Ovary (tissue), 9 donors: ENCODE measurements around the gene DRAM1. TPM values are rescaled to one million over a fixed set of nuclear protein-coding genes. Genes with fewer than 3 reads are reported as not detected.

Experiments
- DNase-seq, 5 donors: peaks; one replicate each; pipeline ENCODE4 v3.0.0-alpha.2; 2019 to 2020
- H3K27ac ChIP-seq, 2 donors: fragments of 200-600 bp; one replicate each; pipeline versions ENCODE4 v1.5.1 to v1.8.0; 2019 to 2022
- H3K27me3 ChIP-seq: fragments of 200-600 bp; one replicate; pipeline ENCODE4 v1.8.0; 2022
- H3K36me3 ChIP-seq: fragments of 200-600 bp; sonication (generic); one replicate; pipeline ENCODE4 v1.5.1; 2019
- H3K4me1 ChIP-seq: one replicate; pipeline ENCODE4 v1.8.1; 2013; ENCODE audit warnings: mild to moderate bottlenecking, moderate library complexity; ENCODE audit not compliant: insufficient read depth
- H3K4me3 ChIP-seq: fragments of 200-600 bp; sonication (generic); one replicate; pipeline ENCODE4 v1.5.1; 2017
- H3K9me3 ChIP-seq, 2 donors: fragments of 200-600 bp in 1 of 2; sonication (generic) in 1 of 2; one replicate each; pipeline versions ENCODE4 v1.5.1 to v1.8.1; 2013 to 2019; ENCODE audit warnings: mild to moderate bottlenecking in 1 of 2, moderate library complexity in 1 of 2
- EP300 ChIP-seq: sonication (generic); formaldehyde crosslinking; IDR thresholded peaks from one replicate; pipeline ENCODE4 v1.6.1; 2017; ENCODE audit warnings: antibody characterized with exemption
- POLR2A ChIP-seq: fragments of 450-650 bp; IDR thresholded peaks from one replicate; pipeline ENCODE4 v1.6.1; 2017; ENCODE audit warnings: antibody characterized with exemption, mild to moderate bottlenecking, moderate library complexity
- WGBS, 3 donors: extraction: QIAGEN DNeasy Blood & Tissue Kit in 1 of 3; methylation state at CpG; one replicate each; pipeline versions ENCODE4 v1.1.5 to v1.1.7; 2013 to 2017; 5-methylcytosine and 5-hydroxymethylcytosine counted together
- intact Hi-C, 4 donors: fragments of 100-400 bp; cut with DNase I; formaldehyde crosslinking; loops; one replicate each; pipeline versions ENCODE4 v1.11.0 to v1.15.1; 2022 to 2023
- polyA plus RNA-seq, 2 donors: library from polyadenylated mRNA; stranded (reverse); fragments of 200-250 nt in 1 of 2; fragments of 350-450 nt in 1 of 2; fragmentation: Illumina TruSeq in 1 of 2; extraction: RNeasy Lipid Tissue Mini Kit (QIAGEN cat#74804) in 1 of 2; gene quantifications; one replicate each; pipeline ENCODE4 v1.2.3, GENCODE V29; 2013 to 2014
- total RNA-seq, 7 donors: library from RNA; depleted of rRNA in 2 of 7; stranded (reverse); fragments of >200 nt in 2 of 7; fragmentation: NEBNext Ultra II Directional in 3 of 7; extraction: Animal tissue kit (Norgen Biotek cat#: 25700) in 3 of 7; gene quantifications; one replicate each; pipeline versions ENCODE4 v1.1.0 to v1.2.4, GENCODE V29; 2016 to 2023
- TF ChIP-seq, protein P1 (sequence below), 3 donors: fragments of 450-650 bp in 2 of 3; fragments of 200-600 bp in 1 of 3; IDR thresholded peaks; one replicate each; pipeline versions ENCODE4 v1.5.1 to v1.8.0; 2016 to 2022; ENCODE audit warnings: antibody characterized with exemption in 3 of 3, mild to moderate bottlenecking in 1 of 3
- donor health status: DM: no; HTN: no; CAD: no; lungs with moderate emphysema.
- donor health status: DM: no; HTN: no; CAD: no.
- donor health status: Bipolar disorder and iron deficiency.
- donor health status: DM: yes; HTN: yes; CAD: no.
- donor health status: DM: no; HTN: no; CAD: no.
- donor health status: DM: yes; HTN: yes; CAD: no.

DRAM1 gene
- total and polyA plus RNA-seq, 9 donors, result 9.1 to 21.7 (median 15.8) TPM

DNA sequence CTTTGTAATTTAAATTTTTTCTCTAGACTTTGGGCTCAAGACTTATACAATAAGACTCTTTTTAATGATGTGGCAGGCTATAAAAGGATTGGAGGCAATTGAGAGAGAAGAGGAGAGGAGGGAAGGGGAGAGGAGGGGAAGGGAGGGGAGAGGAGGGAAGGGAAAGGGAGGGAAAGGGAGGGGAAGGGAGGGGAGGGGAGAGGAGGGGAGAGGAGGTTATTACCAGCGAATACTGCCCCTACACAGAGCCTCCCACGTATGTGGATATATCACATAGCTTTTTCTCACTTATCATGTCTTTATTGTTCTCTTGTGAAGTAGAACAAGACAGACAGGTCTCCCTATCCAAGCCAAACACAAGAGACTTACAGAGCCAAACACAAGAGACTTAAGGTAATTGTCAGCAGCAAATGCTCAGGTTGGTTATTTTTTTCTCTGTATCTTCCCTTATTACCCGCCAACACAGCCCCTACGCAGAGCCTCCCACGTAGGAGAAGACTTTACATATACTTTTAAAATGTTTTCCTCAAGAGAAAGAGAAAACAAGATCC is 63.1 kb downstream of the DRAM1 start:
- Histone ChIP-seq H3K9me3 (no peaks in the 10 kb centered on the region), H3K27me3 (no peaks in the 10 kb centered on the region), H3K27ac (no peak overlapping the region), H3K4me3 (no peak overlapping the region), H3K4me1 (peaks cover 6% of the 10 kb centered on the region), H3K36me3 (no peaks in the 10 kb centered on the region)
- WGBS, 3 donors, result 60 to 64% (median 61%) methylated on average over 5 of the region's 5 CpGs
- intact Hi-C loops, result loop anchor here in 1 of 4 donors (10.0 kb wide), 1 partner anchor 824 kb away; no protein-coding TSS in a partner anchor
- TF ChIP-seq EP300 (no peak), POLR2A (no peak)
- TF ChIP-seq, protein P1, sequence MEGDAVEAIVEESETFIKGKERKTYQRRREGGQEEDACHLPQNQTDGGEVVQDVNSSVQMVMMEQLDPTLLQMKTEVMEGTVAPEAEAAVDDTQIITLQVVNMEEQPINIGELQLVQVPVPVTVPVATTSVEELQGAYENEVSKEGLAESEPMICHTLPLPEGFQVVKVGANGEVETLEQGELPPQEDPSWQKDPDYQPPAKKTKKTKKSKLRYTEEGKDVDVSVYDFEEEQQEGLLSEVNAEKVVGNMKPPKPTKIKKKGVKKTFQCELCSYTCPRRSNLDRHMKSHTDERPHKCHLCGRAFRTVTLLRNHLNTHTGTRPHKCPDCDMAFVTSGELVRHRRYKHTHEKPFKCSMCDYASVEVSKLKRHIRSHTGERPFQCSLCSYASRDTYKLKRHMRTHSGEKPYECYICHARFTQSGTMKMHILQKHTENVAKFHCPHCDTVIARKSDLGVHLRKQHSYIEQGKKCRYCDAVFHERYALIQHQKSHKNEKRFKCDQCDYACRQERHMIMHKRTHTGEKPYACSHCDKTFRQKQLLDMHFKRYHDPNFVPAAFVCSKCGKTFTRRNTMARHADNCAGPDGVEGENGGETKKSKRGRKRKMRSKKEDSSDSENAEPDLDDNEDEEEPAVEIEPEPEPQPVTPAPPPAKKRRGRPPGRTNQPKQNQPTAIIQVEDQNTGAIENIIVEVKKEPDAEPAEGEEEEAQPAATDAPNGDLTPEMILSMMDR (IDR thresholded peaks at IDR 0.05), result no peak
- DNase-seq, result no peak

DNA sequence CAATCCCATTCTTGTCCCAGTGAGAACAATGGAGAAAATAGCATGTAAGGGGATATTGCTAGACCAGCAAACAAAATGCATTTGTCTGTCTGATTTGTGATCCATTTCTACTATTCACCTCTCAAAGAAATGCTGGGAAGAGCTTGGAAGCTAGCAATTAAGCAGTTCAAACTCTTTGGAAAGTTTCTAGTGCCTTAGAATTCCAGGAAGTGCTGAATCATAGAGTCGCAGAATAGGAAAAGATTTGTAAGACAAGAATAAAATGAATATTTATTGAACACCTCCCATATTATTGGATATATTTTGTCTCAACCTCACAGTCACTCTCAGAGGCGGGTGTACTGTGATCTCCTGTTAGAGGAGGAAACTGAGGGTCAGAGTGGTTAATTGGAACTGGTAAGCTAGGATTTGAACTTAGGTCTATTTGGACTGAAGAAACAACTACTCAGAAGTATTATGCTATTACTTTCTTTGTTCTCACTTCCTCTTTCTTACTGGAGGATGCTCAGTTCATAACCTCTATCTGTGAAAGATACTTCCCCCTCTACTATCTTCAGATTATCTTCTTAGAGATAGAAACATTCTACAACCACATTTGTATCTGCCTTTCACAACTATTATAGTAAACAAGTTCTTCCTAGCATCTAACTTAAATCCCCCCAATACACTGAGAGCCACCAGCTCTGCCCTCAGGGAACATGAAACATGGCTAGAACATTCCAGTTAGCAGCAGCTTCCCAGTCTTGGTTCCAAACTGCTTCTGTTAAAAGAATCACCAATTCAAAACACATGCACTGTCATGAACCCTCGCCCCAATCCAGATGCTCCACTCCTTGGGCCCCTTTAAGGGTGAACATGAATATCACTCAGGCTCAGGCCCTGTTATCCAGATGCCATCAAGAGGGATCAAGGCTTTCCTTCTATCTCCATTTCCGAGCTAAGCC is 64.2 kb downstream of the DRAM1 start:
- DNase-seq, result no peak
- Histone ChIP-seq H3K4me1 (peaks cover 4% of the 10 kb centered on the region), H3K27ac (no peak overlapping the region), H3K27me3 (no peaks in the 10 kb centered on the region), H3K36me3 (no peaks in the 10 kb centered on the region), H3K9me3 (no peaks in the 10 kb centered on the region), H3K4me3 (no peak overlapping the region)
- TF ChIP-seq EP300 (no peak), POLR2A (no peak)
- TF ChIP-seq, protein P1 (IDR thresholded peaks at IDR 0.05), result no peak
- WGBS, 3 donors, result 73 to 78% (median 73%) methylated on average over 4 of the region's 4 CpGs
- intact Hi-C loops, result loop anchor here in 1 of 4 donors (10.0 kb wide), 1 partner anchor 823 kb away; no protein-coding TSS in a partner anchor

DNA sequence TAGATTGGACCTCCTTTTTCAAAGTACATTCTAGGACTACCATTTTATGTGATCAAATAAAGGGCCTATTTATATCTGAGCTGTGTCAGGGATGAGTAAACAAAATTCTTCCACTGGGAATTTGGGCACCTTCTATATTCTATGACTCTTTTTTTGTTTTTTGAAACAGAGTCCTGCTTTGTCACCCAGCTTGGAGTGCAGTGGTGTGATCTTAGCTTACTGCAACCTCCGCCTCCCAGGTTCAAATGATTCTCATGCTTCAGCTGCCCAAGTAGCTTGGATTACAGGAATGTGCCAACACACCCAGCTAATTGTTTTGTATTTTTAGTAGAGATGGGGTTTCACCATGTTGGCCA is 64.8 kb downstream of the DRAM1 start:
- Histone ChIP-seq H3K4me3 (no peak overlapping the region), H3K9me3 (no peaks in the 10 kb centered on the region), H3K36me3 (no peaks in the 10 kb centered on the region), H3K27ac (no peak overlapping the region), H3K4me1 (peaks cover under 1% of the 10 kb centered on the region), H3K27me3 (no peaks in the 10 kb centered on the region)
- no peak for TF ChIP-seq EP300
- DNase-seq, result no peak
- intact Hi-C loops, result loop anchor here in 1 of 4 donors (10.0 kb wide), 1 partner anchor 823 kb away; no protein-coding TSS in a partner anchor
- WGBS, 3 donors, result 90 to 100% (median 96%) methylated on average over 1 of the region's 1 CpG

DNA sequence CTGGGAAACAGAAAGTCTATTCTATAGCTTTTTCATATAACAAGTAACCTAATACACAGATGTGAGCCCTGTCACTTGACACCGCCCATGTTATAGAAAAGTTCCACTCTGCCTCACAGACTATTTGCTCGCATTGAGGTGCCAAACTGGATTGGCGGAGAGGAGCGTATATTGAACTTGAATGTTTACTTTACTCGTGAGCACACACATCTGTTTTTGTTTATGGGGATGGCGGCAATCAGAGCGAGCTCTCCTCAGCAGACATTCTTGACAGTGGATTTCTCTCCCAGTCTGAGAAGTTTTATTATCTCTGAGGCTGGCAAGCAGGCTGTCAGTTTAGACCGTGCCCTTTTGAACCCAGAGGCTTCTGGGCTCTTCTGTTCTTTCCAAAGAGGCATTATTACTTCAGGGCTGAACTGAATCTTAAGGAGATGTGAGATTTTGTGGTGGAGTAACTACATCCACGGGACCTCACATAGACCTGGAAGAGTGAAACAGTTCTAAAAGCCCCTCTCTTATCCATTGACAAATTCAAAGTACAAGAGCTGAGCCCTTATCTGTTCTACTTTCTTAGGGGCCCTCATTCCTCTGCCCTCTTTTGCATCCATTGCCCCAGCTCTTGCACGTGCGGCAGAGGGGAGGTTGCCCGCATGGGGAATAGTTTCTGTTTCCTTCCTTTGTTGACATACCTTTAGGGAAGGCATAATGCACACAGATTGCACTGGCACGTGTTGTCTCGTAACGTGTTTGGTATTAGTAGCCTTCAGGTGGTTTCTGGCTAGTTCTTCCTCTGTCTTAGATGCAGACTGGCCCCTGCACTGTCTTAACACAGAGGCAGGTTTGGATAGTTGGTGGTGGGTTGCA is 68.2 kb downstream of the DRAM1 start:
- Histone ChIP-seq H3K27ac (no peak overlapping the region), H3K9me3 (no peaks in the 10 kb centered on the region), H3K36me3 (no peaks in the 10 kb centered on the region), H3K4me1 (no peaks in the 10 kb centered on the region), H3K4me3 (no peak overlapping the region), H3K27me3 (no peaks in the 10 kb centered on the region)
- no peak for TF ChIP-seq EP300
- no peak for TF ChIP-seq POLR2A
- TF ChIP-seq, protein P1 (IDR thresholded peaks at IDR 0.05), result no peak
- intact Hi-C loops, result loop anchor here in 1 of 4 donors (10.0 kb wide), 1 partner anchor 819 kb away; no protein-coding TSS in a partner anchor
- 35 to 51% (median 47%) methylated on average over 15 of the region's 15 CpGs for WGBS, 3 donors
- DNase-seq, result no peak
